ENCODE results near the gene DHFR.
"Not testable (repeated sequence)": the region's sequence is repeated elsewhere in the genome, so short reads cannot be mapped to it uniquely, and the experiment has no call there.

Gene DHFR

GRCh38 chr5:80592105-80592504 lies 62.7 kb downstream of the DHFR start:
- DNase-seq = no peak

- DNase-seq = no peak
These were observed 63.4 kb downstream of the DHFR start for GRCh38 chr5:80591352-80591751.

GRCh38 chr5:80590766-80591165 lies 64.0 kb downstream of the DHFR start:
- DNase-seq = no peak

GRCh38 chr5:80588858-80589540 lies 65.8 kb downstream of the DHFR start:
- DNase-seq = no peak

GRCh38 chr5:80584770-80585169 lies 70.0 kb downstream of the DHFR start:
- no peak for DNase-seq

- DNase-seq = not testable (repeated sequence)
These were observed 74.5 kb downstream of the DHFR start for GRCh38 chr5:80580291-80580690.

GRCh38 chr5:80579050-80579449 lies 75.7 kb downstream of the DHFR start:
- no peak for DNase-seq

GRCh38 chr5:80577707-80578106 lies 77.1 kb downstream of the DHFR start:
- DNase-seq = no peak

- DNase-seq = no peak
These were observed 78.4 kb downstream of the DHFR start for GRCh38 chr5:80576383-80576782.

All from Kasumi-1 (cell line).